Measurements from ENCODE around the gene OPN5.
A peak's percentile ranks its signal among the peaks of the same experiment; 100 is the strongest.
"Not testable (repeated sequence)": the region's sequence is repeated elsewhere in the genome, so short reads cannot be mapped to it uniquely, and the experiment has no call there.

Gene OPN5, protein sequence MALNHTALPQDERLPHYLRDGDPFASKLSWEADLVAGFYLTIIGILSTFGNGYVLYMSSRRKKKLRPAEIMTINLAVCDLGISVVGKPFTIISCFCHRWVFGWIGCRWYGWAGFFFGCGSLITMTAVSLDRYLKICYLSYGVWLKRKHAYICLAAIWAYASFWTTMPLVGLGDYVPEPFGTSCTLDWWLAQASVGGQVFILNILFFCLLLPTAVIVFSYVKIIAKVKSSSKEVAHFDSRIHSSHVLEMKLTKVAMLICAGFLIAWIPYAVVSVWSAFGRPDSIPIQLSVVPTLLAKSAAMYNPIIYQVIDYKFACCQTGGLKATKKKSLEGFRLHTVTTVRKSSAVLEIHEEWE

DNA sequence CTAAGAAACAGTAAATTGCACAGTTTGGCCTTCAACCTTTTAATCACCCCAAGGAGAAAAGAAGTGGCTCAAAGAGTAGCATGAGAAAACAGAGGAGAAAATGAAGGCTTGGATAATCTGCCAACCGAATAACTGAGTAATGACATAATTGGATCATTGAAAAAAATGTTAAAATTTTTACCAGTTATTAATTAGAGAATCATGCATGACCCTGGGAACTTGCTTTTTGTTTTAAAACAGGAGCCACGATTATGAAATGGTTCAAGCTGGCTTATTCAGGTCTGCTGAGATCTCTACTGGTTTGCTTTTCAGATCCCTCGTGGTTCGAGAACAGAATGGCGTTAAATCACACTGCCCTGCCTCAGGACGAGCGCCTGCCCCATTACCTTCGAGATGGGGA, at the start of gene OPN5:
TSS of gene OPN5 (plus strand) at position 301 of the 400 bp plus-strand sequence. CDS start at position 336, 35 bp downstream.
- no peak for DNase-seq

DNA sequence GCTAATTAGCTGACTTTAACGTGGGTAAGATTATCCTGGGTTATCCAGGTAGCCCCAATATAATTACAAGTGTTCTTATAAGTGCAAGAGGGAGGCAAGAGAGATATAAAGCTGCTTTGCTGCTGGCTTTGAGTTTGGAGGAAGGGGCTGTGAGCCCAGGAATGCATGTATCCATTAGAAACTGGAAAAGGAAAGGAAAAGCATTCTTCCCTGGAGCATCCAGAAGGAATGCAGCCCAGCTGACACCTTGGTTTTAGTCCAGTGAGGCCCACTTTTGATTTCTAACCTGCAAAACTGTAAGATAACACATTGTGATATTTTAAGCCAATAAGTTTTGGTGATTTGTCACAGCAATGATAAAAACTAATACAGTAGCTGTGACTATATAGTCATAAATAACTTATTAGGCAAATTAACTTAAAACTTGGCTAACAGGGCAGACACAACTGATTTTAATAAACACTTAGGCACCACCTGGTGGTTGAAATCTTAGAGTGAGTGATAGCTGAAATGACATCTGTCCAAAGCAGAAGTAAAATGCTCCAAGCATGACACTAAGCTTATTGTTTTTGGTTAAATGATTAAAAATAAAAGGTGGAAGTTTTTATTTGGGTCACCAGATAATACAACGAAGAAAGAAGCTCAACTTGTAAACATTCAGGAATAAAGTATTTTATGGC, 47.8 kb upstream of the OPN5 start:
- DNase-seq: peak in 1 of 2 experiments; percentile 27

DNA sequence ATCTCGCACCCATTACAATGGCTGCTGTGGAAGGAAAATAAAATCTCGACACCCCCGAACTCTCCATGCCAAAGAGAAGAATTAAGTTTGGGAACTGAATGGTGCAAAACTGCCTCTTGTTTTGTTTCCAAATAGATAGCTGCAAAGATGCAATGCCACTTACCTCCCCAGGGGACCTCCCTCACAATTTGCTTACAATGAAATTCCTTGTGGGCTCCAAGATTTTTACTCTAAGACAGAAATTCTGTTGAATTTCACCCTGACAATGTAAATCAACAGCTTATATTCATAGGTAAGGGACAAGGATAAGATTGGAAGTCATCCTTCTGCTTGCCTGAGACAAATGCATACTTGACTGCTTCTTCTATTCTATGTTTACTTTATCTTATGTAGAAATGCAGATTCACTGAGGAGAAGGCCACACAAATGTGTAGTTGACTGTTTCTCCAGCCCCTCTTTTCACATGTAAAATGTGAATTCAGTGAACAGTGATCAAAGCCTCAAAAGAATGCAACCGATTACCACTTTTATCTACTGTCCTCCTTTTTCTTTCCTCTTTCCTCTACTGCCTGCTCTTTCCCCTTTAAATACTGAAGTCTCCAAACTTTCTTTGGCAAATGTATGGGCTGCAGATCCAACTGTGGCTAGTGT, 46.9 kb upstream of the OPN5 start:
- no peak for DNase-seq

DNA sequence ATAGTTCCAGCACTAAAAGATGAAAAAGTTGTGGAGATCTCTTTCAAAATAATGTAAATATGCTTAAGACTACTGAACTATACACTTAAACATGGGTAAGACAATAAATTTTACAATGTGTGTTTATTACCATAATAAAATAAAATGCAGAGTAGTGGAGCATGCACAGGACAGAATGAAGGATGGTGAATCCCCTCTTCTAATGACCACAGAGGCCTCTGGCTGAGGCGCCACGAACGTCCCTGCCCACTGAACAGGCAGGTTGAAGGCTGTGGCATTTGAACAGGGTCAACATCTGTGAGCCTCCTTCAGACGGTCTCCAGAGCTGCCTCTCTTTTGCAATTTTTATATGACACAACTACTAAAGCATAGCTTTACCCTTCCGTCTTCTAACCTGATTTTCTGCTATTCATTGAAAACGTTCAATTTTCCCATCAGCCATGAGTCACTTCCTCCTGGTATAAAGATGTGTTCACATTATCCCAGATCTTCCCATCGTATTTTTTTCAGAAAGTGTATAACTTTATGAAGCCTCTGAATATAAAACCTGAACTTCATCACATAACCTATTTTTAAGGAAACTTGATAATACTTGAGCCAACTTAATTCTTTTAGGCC, 45.6 kb upstream of the OPN5 start:
- no peak for DNase-seq

DNA sequence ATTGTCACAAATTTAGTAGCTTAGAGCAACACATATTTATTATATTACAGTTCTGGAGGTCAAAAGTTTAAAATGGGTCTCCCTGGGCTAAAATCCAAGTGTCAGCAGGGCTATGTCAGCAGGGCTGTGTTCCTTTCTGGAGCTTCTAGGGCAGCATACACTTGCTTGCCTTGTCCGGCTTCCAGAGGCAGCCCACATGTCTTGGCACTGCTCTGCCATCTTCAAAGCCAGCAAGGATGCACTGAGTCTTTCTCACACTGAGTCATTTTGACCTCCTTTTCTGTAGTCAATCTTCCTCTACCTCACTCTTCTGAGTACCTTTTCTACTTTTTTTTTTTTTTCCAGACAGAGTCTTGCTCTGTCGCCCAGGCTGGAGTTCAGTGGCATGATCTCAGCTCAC, 44.4 kb upstream of the OPN5 start:
- DNase-seq: no peak

DNA sequence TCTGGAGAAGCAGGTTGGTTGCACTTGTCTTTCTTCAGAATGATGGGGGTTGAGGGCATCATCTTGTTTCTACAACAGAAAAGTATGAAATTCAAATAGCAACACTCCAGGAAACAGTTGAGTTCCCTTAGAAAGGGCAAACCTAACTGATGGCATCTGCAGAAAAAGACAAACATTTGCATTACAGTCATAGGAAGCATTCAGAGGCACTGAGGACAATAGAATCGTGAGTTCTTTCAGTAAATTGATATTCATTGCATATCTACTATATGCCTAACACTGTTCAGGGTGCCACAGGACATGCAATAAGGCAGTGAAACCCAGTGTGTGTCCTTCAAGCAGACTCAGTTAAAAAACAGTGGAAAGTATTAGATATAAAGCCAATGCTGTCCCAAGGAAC, 41.1 kb upstream of the OPN5 start:
- no peak for DNase-seq

DNA sequence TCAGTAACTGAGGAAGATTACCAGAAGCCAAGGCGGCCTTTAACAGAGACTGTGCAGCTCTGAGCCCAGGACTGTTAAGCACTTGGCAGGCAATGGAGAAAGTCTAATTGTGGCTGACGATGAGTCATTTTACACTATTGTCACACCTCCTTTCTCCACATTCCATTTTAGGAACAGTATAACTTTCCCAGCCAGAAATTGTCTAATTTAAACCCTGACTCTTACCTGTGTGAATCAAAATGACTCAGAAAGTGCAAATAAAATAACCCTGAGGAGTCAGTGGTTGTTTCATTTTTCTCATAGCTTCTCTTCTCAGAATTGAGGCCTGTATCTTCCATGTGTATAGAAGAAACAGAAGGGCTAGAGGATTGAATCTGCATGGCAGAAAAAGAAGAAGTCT, 40.0 kb upstream of the OPN5 start:
- DNase-seq: no peak

DNA sequence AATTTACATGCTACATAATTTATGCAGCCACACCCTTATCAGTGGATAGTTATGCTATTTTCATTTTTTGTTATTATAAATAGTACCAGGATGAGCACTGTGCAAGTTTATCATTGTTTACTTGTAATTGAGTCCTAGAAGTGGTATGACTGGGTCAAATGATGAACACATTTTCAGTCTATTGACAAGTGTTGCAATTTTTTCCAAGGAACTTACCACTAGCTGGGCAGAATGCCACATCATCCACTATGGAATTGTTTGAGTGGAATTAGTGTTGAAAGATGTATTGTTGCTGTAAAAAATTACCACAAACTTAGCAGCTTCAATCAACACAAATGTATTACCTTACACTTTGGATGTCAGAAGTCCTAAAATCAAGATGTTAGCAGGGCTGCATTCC, 38.1 kb upstream of the OPN5 start:
- no peak for DNase-seq

DNA sequence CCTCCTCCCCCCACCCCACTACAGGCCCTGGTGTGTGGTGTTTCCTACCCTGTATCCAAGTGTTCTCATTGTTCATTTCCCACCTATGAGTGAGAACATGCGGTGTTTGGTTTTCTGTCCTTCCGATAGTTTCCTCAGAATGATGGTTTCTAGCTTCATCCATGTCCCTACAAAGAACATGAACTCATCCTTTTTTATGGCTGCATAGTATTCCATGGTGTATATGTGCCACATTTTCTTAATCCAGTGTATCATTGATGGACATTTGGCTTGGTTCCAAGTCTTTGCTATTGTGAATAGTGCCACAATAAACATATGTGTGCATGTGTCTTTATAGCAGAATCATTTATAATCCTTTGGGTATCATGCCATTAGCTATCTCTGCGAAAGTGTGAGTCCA, 36.6 kb upstream of the OPN5 start:
- DNase-seq: not testable (repeated sequence)

DNA sequence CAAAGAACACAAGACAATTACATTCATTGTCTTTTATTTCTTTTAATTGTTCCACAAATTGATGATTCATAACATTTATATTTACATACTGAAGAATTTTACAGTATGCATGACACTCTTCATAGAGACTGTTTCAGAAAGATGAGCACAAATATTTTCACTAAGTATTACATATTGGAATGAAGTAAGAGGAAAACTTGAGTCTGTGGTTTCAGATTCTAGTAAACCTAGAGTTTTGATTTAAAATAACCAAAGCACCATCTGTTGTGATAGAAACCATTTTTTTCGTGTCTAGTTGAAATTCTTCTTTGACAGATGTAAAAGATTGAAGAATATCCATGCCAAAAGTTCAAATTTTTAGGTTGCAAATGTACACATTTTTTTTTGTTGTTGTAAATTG, 32.1 kb upstream of the OPN5 start:
- DNase-seq: no peak

DNA sequence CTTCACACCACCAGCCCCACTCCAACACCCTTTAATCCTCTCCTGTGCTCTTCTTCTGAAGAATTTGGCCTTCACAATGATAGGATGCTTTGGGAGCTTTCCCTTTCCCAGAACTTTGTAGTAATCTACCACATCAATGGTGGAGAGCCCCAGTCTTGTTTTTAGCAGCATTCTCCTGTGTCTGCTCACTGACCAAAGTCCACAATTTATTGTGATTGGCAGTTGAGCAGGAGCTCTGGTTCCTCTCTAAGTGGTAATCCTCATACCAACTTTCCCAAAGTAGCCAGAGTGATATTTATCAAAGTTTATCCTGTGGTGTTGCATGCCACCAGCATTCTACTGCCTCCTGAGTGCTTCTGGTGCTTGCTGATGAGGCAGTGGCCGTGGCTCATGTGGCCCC, 29.0 kb upstream of the OPN5 start:
- no peak for DNase-seq

DNA sequence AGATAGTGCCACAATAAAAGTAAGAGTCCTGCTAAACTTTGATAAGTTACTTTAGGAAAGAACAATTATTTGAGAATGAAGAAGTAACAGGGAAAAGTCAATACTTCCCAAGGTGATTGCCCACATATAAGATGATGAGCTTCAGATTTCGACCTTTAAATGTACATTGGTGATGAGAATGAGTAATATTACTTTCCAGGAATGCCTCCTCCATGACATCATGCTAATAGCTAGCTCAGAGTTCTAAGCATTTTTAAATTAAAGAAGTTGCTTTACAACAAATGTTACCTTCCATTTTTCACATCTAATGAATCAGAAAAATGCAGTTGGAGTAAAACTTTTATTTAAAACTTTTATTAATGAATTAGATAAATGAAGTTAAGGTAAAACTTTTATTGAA, 22.5 kb upstream of the OPN5 start:
- DNase-seq: no peak

DNA sequence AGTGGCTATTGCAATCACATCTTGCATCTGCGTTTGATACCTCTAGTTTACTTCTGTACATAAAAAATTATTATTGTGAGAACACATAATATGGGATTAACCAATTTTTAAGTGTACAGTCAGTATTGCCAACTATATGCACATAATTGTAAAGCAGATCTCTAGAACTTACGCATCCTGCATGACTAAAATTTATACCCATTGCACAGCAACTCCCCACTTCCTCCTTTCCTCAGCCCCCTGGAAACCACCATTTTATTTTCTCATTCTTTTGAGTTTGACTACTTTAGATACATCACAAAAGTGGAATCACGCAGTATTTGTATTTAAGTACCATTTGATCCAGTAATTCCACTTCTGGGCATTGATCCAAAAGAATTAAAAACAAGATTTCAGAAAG, 19.3 kb upstream of the OPN5 start:
- DNase-seq: no peak

DNA sequence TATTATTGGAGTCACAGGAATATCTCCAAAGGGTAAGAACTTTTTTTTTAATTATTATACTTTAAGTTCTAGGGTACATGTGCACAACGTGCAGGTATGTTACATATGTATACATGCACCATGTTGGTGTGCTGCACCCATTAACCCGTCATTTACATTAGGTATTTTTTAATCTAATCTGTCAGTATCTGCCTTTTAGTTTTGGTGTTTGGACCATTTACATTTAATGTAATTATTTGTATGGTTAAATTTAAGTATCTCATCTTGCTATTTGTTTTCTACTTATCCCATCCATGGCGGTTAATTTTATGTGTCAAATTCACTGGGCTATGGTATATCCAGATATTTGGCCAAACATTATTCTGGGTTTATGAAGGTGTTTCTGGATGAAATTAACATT, 15.4 kb upstream of the OPN5 start:
- no peak for DNase-seq

DNA sequence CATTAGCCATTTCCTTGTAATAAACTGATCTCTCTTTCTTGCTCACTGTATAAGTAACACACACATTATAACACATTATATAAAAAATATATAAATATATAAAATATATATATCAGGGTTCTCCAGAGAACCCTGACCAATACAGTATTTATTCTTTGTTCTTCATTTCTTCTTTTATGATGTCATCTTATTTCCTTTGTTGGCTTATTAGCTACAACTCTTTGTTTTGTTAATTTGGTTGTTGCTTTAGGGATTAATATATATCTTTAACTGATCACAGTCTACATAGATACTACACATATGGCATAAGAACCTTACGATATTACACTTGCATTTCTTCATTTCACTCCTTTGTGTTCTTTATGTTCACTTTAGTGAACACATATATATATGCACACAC, 14.7 kb upstream of the OPN5 start:
- DNase-seq: no peak

DNA sequence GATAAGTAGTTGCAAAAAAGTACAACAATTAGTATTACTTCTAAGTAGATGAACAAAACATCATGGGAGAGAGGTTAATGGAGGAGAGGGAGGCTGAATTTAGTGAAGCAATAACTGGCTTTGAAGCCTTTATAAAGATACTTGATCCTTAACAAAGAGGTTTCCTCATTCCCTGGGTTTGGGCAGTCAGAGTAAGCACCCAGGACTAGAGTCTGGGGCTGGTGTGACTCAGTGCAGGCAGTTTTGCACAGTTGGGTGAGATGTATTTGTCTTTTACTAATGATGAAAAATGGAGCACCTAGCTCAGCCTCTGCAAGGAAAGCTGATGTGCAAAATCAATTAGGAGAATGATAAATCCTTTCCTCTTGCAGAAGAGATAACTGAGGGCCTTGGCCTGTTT, 11.8 kb upstream of the OPN5 start:
- DNase-seq: no peak

DNA sequence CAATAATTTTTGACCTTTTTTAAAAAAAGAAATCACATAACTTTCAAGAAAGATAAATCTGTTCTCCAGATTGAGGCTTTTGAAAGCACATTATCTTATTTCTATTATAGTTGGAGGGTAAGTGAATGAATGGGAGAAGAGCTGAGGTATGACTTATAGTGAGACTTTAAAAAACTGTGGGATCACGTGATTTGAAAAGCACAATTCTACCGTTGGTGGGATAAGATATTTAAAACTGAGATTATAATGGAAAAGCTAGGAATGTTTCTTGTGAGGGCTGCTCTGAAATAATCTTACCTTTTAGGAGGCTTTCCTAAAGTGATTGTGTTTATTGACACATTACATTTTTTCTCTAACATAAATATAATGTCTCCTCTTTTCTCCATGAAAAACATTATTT, 9.5 kb upstream of the OPN5 start:
- no peak for DNase-seq

DNA sequence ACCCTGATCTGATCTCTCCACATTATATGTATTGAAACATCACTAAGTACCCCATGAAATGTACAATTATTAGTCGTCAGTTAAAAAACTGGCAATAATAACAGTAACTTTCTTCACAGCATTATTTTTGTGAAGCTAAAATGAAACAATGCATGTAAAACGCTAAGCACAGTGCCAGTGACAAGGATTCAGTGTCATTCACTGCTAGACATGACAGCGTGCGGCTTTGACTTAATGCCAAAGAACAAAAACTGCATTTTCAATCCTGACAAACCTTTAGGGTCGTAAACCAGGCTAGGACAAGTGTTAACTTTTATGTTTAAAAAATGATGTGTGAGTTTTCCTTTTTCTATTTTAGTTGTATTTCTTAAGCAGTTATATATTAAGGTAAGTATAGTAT, 8.8 kb upstream of the OPN5 start:
- no peak for DNase-seq

DNA sequence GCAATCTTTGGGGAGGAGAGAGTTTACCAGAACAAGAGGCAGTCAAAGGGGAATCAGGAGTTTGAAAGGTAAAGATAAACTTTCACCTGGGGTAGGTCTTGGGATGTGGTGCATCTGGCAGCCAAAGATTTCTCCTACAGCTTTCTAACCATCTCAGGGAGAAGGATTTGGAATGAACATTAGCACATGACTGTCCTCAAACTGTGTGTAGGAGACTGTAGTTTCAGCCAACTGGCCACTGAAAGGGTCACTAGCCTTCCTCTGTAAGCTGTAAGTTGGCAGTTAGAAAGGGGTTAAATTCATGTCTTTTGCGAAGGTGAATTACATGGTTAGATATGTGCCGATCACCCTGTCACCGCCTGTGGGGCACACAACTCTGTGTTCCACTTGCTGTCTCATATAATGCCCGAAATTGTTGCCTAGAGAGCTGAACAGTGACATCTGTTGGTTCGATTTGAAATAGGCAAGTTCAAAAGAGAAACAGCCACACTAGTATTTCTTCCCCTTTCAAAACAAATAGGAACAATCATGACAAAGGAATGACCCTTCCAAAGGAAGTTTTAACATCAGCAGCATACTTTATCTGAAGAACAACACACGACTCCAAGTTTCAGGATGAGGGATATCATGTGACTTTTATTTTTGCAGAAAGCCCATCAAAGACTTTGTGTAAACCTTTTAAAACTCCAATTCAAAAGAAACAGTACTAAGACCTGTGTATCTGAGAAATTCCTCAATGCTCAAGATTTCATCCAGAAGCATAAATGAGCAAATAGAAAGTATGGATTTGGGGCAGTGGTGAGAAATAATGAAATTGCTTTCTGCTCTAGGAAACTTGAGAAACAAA, 1.1 kb upstream of the OPN5 start:
- peak; percentile 27 to 73 for DNase-seq

DNA sequence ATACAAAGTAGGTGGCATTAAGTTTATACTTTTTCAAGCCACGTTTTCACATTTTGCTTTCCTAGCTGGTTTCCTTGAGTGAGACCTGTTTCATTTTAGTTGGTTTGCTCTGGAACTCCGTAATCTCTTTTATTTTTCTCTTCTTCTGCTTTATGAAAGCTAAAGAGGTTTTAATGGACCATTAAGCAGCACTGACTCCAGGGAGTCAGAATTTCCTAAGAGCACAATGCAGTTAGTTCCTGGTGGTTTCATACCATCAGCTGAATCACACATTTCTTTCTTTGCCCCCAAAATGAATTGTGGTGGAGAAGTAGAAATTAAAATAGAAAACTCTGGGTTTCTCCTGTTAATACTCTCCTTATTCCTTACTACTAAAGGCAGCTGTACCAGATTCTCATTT, 3.4 kb downstream of the OPN5 start:
- no peak for DNase-seq

DNA sequence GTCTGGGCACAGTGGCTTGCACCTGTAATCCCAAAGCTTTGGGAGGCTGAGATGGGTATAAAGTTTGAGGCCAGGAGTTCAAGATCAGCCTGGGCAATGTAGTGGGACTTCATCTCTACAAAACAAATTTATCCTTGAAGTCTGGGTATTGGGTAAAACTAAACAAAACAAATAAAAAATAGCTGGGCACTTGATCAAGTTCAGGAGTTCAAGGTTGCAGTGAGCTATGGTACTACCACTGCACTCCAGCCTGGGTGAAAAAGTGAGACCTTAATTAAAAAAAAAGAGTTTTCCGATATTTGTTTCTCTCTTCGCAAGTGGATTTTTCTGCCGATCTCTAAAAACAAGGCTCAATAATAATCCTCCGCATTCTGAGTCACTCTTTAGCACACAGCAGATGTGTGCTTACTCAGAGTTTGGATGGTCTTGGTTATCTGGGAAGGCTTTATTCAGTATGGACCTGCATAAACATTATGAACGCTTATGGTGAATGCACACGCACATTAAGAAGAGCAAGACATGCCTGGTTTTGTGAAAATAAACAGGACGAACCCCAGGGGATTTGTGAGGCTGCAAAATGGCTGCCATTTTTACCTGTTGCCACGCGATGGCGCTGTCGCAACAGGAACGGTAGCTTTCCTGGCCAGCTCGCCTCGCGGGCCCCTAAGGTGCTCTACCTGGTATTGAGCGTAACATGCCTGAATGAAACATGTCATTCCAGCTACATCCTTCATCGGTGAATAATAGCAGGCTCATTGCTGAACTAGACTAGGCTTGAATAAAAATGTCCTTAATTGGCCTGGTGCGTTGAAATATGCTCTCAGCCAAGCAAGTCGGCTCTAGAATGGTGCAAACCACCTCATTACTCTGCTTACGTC, 6.0 kb downstream of the OPN5 start:
- DNase-seq: peak; percentile 34 to 47

DNA sequence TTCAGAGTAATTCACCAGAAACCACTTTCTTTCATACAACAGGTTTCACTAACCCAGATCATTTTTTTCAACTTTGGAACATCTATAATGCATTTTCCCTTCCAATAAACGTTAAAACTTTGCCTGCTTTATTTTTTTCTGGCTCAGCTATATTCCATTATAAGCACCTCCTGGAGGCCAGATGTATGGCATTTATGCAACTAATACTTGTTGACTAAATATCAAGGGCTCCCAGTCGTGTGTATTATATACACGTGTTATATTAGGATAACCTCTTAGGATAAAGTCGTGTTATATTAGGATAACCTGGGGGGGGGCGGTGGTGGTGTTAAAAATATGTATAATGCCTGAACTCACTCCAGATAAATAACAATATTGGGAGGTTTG, 6.7 kb downstream of the OPN5 start:
- DNase-seq: no peak

Measured in SW 1271 (cell line).